Colonic mucosa (tissue), 4 donors: Measurements from ENCODE around the gene SRSF10. TPM values are rescaled to one million over a fixed set of nuclear protein-coding genes. Genes with fewer than 3 reads are reported as not detected.
A peak's percentile ranks its signal among the peaks of the same experiment; 100 is the strongest.
"Not testable (repeated sequence)": the region's sequence is repeated elsewhere in the genome, so short reads cannot be mapped to it uniquely, and the experiment has no call there.

ENCODE experiments used
- DNase-seq: peaks from one replicate; pipeline ENCODE4 v3.0.0-alpha.2; 2020
- H3K27ac ChIP-seq: fragments of 200-600 bp; one replicate; pipeline ENCODE4 v1.8.0; 2021
- H3K27me3 ChIP-seq: fragments of 200-600 bp; one replicate; pipeline ENCODE4 v1.8.0; 2021
- H3K36me3 ChIP-seq: fragments of 200-600 bp; one replicate; pipeline ENCODE4 v1.8.0; 2021
- H3K4me1 ChIP-seq: fragments of 200-600 bp; one replicate; pipeline ENCODE4 v1.8.0; 2021; ENCODE audit warnings: mild to moderate bottlenecking
- H3K4me3 ChIP-seq: fragments of 200-600 bp; one replicate; pipeline ENCODE4 v1.8.0; 2021
- H3K9ac ChIP-seq, 2 donors: one replicate each; pipeline ENCODE4 v1.7.0; 2013; ENCODE audit warnings: control low read depth in 2 of 2, low read depth in 2 of 2, low read length in 2 of 2
- H3K9me3 ChIP-seq: fragments of 200-600 bp; one replicate; pipeline ENCODE4 v1.8.0; 2021
- CTCF ChIP-seq: fragments of 200-600 bp; IDR thresholded peaks from one replicate; pipeline ENCODE4 v1.8.0; 2022; ENCODE audit warnings: antibody characterized with exemption, mild to moderate bottlenecking
- intact Hi-C: fragments of 100-400 bp; cut with DNase I; formaldehyde crosslinking; loops from one replicate; pipeline ENCODE4 v1.14.1; 2022
- total RNA-seq, 2 donors: library from RNA; stranded (reverse); fragmentation: NEBNext Ultra II Directional in 1 of 2; extraction: Animal tissue kit (Norgen Biotek cat#: 25700) in 1 of 2; gene quantifications; one replicate each; pipeline ENCODE4 v1.2.1, GENCODE V29; 2021
- donor health status: healthy.
- donor health status: DM: no; HTN: no; CAD: no.
- donor health status: DM: no; HTN: no; CAD: no.

The SRSF10 gene
- total RNA-seq, 2 donors from 2014 or later: 76.8 to 115 TPM

GRCh38 chr1:24010650-24011049 is 30.5 kb upstream of the SRSF10 start:
- Histone ChIP-seq H3K27ac (peak overlapping the region; percentile 27), H3K36me3 (no peaks in the 10 kb centered on the region), H3K9ac (no peak overlapping the region), H3K4me1 (no peaks in the 10 kb centered on the region), H3K4me3 (no peak overlapping the region), H3K9me3 (no peaks in the 10 kb centered on the region), H3K27me3 (no peaks in the 10 kb centered on the region)
- no peak for DNase-seq
- intact Hi-C loops: no loop called here
- no peak for TF ChIP-seq CTCF

GRCh38 chr1:24009406-24009805 is 29.3 kb upstream of the SRSF10 start:
- Histone ChIP-seq H3K9me3 (no peaks in the 10 kb centered on the region), H3K4me1 (no peaks in the 10 kb centered on the region), H3K27ac (no peak overlapping the region), H3K36me3 (no peaks in the 10 kb centered on the region), H3K4me3 (no peak overlapping the region), H3K9ac (no peak overlapping the region), H3K27me3 (no peaks in the 10 kb centered on the region)
- no peak for TF ChIP-seq CTCF
- DNase-seq: no peak
- intact Hi-C loops: no loop called here

- H3K9ac ChIP-seq, H3K4me3 ChIP-seq, H3K27ac ChIP-seq, H3K4me1 ChIP-seq, DNase-seq, intact Hi-C loops, H3K9me3 ChIP-seq, H3K27me3 ChIP-seq, H3K36me3 ChIP-seq: not testable (repeated sequence)
Observed at GRCh38 chr1:24008574-24009184, 28.6 kb upstream of the SRSF10 start.

GRCh38 chr1:24007079-24007478 is 27.0 kb upstream of the SRSF10 start:
- DNase-seq: no peak
- no peak for TF ChIP-seq CTCF
- Histone ChIP-seq H3K9ac (no peak overlapping the region), H3K9me3 (no peaks in the 10 kb centered on the region), H3K36me3 (no peaks in the 10 kb centered on the region), H3K4me3 (no peak overlapping the region), H3K27ac (no peak overlapping the region), H3K4me1 (no peaks in the 10 kb centered on the region), H3K27me3 (no peaks in the 10 kb centered on the region)
- intact Hi-C loops: no loop called here

- H3K27ac ChIP-seq: no peak overlapping the region
- H3K9me3 ChIP-seq: no peaks in the 10 kb centered on the region
- H3K4me3 ChIP-seq: no peak overlapping the region
- H3K36me3 ChIP-seq: no peaks in the 10 kb centered on the region
- no peaks in the 10 kb centered on the region for H3K4me1 ChIP-seq
- H3K27me3 ChIP-seq: no peaks in the 10 kb centered on the region
- no peak for DNase-seq
- H3K9ac ChIP-seq: no peak overlapping the region
- TF ChIP-seq CTCF: no peak
- intact Hi-C loops: no loop called here
Observed at GRCh38 chr1:24005163-24005562, 25.0 kb upstream of the SRSF10 start.

GRCh38 chr1:24004132-24004531 is 24.0 kb upstream of the SRSF10 start:
- no peak for TF ChIP-seq CTCF
- Histone ChIP-seq H3K9me3 (no peaks in the 10 kb centered on the region), H3K36me3 (no peaks in the 10 kb centered on the region), H3K27ac (no peak overlapping the region), H3K4me3 (no peak overlapping the region), H3K9ac (no peak overlapping the region), H3K27me3 (no peaks in the 10 kb centered on the region), H3K4me1 (no peaks in the 10 kb centered on the region)
- DNase-seq: no peak
- intact Hi-C loops: no loop called here
